Caco-2 (cell line): ENCODE results near the gene GABRG3. TPM values are rescaled to one million over a fixed set of nuclear protein-coding genes. Genes with fewer than 3 reads are reported as not detected.

Experiments used
- BruUV-seq: library from RNA; stranded (reverse); fragments of 400-500 nt; replicated peaks from 2 replicates; lab custom pipeline; 2021; lab: Mats Ljungman, UMichigan
- CTCF ChIA-PET: fragments of 300-600 bp; sonication (Branson Sonifier 250); formaldehyde crosslinking; loops from one replicate; lab custom pipeline; 2022; ENCODE audit warnings: antibody characterized with exemption; lab: Charles Lee
- POLR2A ChIA-PET: fragments of 300-600 bp; sonication (Branson Sonifier 250); formaldehyde crosslinking; loops from one replicate; lab custom pipeline; 2022; ENCODE audit warnings: antibody characterized with exemption; lab: Charles Lee
- DNase-seq, 2 experiments: peaks; one replicate each; pipeline versions ENCODE4 v3.0.0 to v3.0.0-alpha.2; 2020 to 2022
- H3K27me3 ChIP-seq: replicated peaks from 2 replicates; pipeline ENCODE4 v1.6.0; 2011; ENCODE audit warnings: low read length; ENCODE audit not compliant: control insufficient read depth, insufficient read depth
- H3K36me3 ChIP-seq: 2 replicates; pipeline ENCODE4 v1.5.1; 2011; ENCODE audit warnings: low read length; ENCODE audit not compliant: control insufficient read depth, insufficient read depth
- H3K4me1 ChIP-seq: fragments of 250-450 bp; sonication (Bioruptor Pico); 2 replicates; pipeline ENCODE4 v1.5.1; 2020; ENCODE audit warnings: mild to moderate bottlenecking
- H3K4me3 ChIP-seq: 2 replicates; pipeline ENCODE4 v1.5.1; 2011; ENCODE audit warnings: low read depth, mild to moderate bottlenecking, control low read depth, low read length
- H3K9me3 ChIP-seq: fragments of 250-450 bp; sonication (Bioruptor Pico); 2 replicates; pipeline ENCODE4 v1.5.1; 2020; ENCODE audit warnings: mild to moderate bottlenecking, moderate library complexity
- H3K27ac Mint-ChIP-seq: one replicate; pipeline ENCODE4 v1.8.0; 2022; ENCODE audit warnings: mixed read lengths; ENCODE audit not compliant: unreplicated experiment
- H3K27me3 Mint-ChIP-seq: one replicate; pipeline ENCODE4 v1.8.0; 2022; ENCODE audit warnings: mixed read lengths; ENCODE audit not compliant: insufficient read depth, unreplicated experiment
- H3K36me3 Mint-ChIP-seq: one replicate; pipeline ENCODE4 v1.8.0; 2022; ENCODE audit warnings: mild to moderate bottlenecking, mixed read lengths; ENCODE audit not compliant: insufficient read depth, unreplicated experiment
- H3K4me1 Mint-ChIP-seq: one replicate; pipeline ENCODE4 v1.8.0; 2022; ENCODE audit warnings: low read depth, mixed read lengths; ENCODE audit not compliant: unreplicated experiment
- H3K4me3 Mint-ChIP-seq: one replicate; pipeline ENCODE4 v1.8.0; 2022; ENCODE audit warnings: mild to moderate bottlenecking, moderate library complexity, mixed read lengths; ENCODE audit not compliant: unreplicated experiment
- H3K9me3 Mint-ChIP-seq: one replicate; pipeline ENCODE4 v1.8.0; 2022; ENCODE audit warnings: mixed read lengths; ENCODE audit not compliant: unreplicated experiment
- CTCF ChIP-seq, 2 experiments: fragments of 200-600 bp in 1 of 2; IDR thresholded peaks; 1 replicate in 1 of 2; 2 replicates in 1 of 2; pipeline versions ENCODE4 v1.5.1 to v1.8.0; 2011 to 2022; ENCODE audit warnings: antibody characterized with exemption in 1 of 2, control low read depth in 1 of 2, inconsistent platforms in 1 of 2, low read depth in 1 of 2, low read length in 1 of 2, mild to moderate bottlenecking in 1 of 2, moderate library complexity in 1 of 2; ENCODE audit not compliant: insufficient read depth in 1 of 2, severe bottlenecking in 1 of 2, unreplicated experiment in 1 of 2
- intact Hi-C: fragments of 100-400 bp; cut with micrococcal nuclease; formaldehyde crosslinking; loops from one replicate; pipeline ENCODE4 v1.10.0; 2022; ENCODE audit not compliant: unreplicated experiment
- total RNA-seq: library from RNA; stranded (reverse); gene quantifications from 2 replicates; pipeline ENCODE4 v1.2.3, GENCODE V29; 2022

The GABRG3 gene
- total RNA-seq, 1 experiment from 2014 or later = not detected

DNA sequence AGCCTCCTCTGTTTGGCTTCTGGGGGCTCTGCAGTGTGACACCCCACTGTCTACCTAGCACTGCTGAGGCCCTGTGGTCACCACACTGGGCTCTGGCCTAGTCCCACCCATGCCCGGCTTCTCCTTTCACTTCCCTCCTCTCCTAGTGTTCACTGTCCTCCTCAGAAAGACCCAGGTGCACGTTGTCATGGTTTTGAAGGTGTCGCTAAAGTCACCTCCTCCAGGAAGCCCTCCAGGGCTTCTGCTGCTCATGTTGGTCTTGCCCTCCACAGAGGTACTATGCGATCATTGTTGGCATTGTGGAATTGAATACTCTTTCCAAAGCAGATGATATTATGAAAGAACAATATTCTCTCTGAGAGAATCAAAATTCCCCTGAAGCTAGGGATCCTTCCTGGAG is 163.5 kb downstream of the GABRG3 start:
- Mint-ChIP-seq H3K27ac (no peak overlapping the region), H3K4me1 (no peaks in the 10 kb centered on the region), H3K9me3 (no peaks in the 10 kb centered on the region), H3K27me3 (peaks cover 5% of the 10 kb centered on the region), H3K4me3 (no peak overlapping the region), H3K36me3 (no peaks in the 10 kb centered on the region)
- CTCF ChIA-PET = no interaction called here
- Histone ChIP-seq H3K9me3 (no peaks in the 10 kb centered on the region), H3K4me3 (no peak overlapping the region), H3K27me3 (no peaks in the 10 kb centered on the region), H3K36me3 (no peaks in the 10 kb centered on the region), H3K4me1 (no peaks in the 10 kb centered on the region)
- no TSS peak for BruUV-seq
- POLR2A ChIA-PET = no interaction called here
- no peak for TF ChIP-seq CTCF (IDR thresholded peaks at IDR 0.05; ENCODE audit: insufficient read depth in 1 of 2, low read depth in 1 of 2, low read length in 1 of 2, severe bottlenecking in 1 of 2, unreplicated experiment in 1 of 2)
- intact Hi-C loops = no loop called here
- no peak for DNase-seq

GRCh38 chr15:27135151-27135550 is 164.2 kb downstream of the GABRG3 start:
- no peaks in the 10 kb centered on the region for H3K9me3 Mint-ChIP-seq
- no peak overlapping the region for H3K27ac Mint-ChIP-seq
- no peaks in the 10 kb centered on the region for H3K4me1 Mint-ChIP-seq
- no peaks in the 10 kb centered on the region for H3K36me3 ChIP-seq
- H3K27me3 ChIP-seq = no peaks in the 10 kb centered on the region
- H3K4me3 Mint-ChIP-seq = no peak overlapping the region
- no peaks in the 10 kb centered on the region for H3K4me1 ChIP-seq
- TF ChIP-seq CTCF (IDR thresholded peaks at IDR 0.05; ENCODE audit: insufficient read depth in 1 of 2, low read depth in 1 of 2, low read length in 1 of 2, severe bottlenecking in 1 of 2, unreplicated experiment in 1 of 2) = no peak
- no peak overlapping the region for H3K4me3 ChIP-seq
- H3K27me3 Mint-ChIP-seq = peaks cover 5% of the 10 kb centered on the region
- no peaks in the 10 kb centered on the region for H3K9me3 ChIP-seq
- no peak for DNase-seq
- intact Hi-C loops = no loop called here
- ChIA-PET CTCF (no interaction called here), POLR2A (no interaction called here)
- BruUV-seq = no TSS peak
- H3K36me3 Mint-ChIP-seq = no peaks in the 10 kb centered on the region

DNA sequence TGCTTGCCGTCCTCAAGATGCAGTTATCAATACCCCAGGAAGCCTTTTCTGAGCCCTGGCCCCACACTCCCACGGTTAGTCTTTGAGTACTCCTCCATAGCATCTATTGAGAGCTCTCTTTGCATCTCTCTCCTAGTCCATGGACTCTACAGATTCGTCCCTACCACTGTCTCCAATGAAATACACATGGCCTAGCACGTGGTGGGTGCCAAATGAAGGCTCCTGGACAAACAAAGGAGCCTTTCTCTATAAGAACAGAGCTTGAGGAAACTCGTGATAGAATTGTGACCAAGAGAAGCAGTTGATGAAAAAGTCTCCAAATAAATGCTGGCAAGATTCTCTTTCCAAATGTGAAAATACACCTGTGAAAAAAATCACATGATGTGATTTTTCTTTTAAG is 166.1 kb downstream of the GABRG3 start:
- TF ChIP-seq CTCF (IDR thresholded peaks at IDR 0.05; ENCODE audit: insufficient read depth in 1 of 2, low read depth in 1 of 2, low read length in 1 of 2, severe bottlenecking in 1 of 2, unreplicated experiment in 1 of 2) = no peak
- Mint-ChIP-seq H3K4me3 (no peak overlapping the region), H3K27ac (no peak overlapping the region), H3K9me3 (no peaks in the 10 kb centered on the region), H3K36me3 (no peaks in the 10 kb centered on the region), H3K27me3 (peaks cover 5% of the 10 kb centered on the region), H3K4me1 (no peaks in the 10 kb centered on the region)
- no peak for DNase-seq
- no TSS peak for BruUV-seq
- ChIA-PET POLR2A (no interaction called here), CTCF (no interaction called here)
- Histone ChIP-seq H3K36me3 (no peaks in the 10 kb centered on the region), H3K9me3 (no peaks in the 10 kb centered on the region), H3K4me1 (no peaks in the 10 kb centered on the region), H3K27me3 (no peaks in the 10 kb centered on the region), H3K4me3 (no peak overlapping the region)
- intact Hi-C loops = no loop called here
